Measurements from ENCODE around the gene TTC38. TPM values are rescaled to one million over a fixed set of nuclear protein-coding genes. Genes with fewer than 3 reads are reported as not detected.

Gene TTC38
- 10 to 100 TPM; 13.6 to 30.5 (median 19.5) TPM for total RNA-seq

- Histone ChIP-seq H3K9me3 (peaks cover 0 to 8% (median 4%) of the 10 kb centered on the region in 3 donors), H3K27ac (peak within 1 kb of the TSS; percentile 79 to 88 (median 84)), H3K36me3 (peaks cover 0 to 17% (median 4%) of the 10 kb centered on the region in 3 donors), H3K27me3 (no peaks in the 10 kb centered on the region), H3K4me3 (peak within 1 kb of the TSS; percentile 62 to 82 (median 74)), H3K4me1 (peaks cover 18 to 41% (median 20%) of the 10 kb centered on the region in 3 donors)
- no peak for DNase-seq
- intact Hi-C loops (cut with DNase I), result no loop called here
- WGBS, 2 donors, result 3 to 6% methylated on average over 4 to 5 of the region's 74 CpGs
- TF ChIP-seq, protein P1, sequence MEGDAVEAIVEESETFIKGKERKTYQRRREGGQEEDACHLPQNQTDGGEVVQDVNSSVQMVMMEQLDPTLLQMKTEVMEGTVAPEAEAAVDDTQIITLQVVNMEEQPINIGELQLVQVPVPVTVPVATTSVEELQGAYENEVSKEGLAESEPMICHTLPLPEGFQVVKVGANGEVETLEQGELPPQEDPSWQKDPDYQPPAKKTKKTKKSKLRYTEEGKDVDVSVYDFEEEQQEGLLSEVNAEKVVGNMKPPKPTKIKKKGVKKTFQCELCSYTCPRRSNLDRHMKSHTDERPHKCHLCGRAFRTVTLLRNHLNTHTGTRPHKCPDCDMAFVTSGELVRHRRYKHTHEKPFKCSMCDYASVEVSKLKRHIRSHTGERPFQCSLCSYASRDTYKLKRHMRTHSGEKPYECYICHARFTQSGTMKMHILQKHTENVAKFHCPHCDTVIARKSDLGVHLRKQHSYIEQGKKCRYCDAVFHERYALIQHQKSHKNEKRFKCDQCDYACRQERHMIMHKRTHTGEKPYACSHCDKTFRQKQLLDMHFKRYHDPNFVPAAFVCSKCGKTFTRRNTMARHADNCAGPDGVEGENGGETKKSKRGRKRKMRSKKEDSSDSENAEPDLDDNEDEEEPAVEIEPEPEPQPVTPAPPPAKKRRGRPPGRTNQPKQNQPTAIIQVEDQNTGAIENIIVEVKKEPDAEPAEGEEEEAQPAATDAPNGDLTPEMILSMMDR (IDR thresholded peaks at IDR 0.05), result no peak
- TF ChIP-seq POLR2A (IDR thresholded peaks at IDR 0.05), result peak in 1 of 4 donors; percentile 39
Observed at GRCh38 chr22:46267431-46268279, at the start of gene TTC38. TTC38 (plus strand) TSS chr22:46268008; CDS start chr22:46268040, 32 bp downstream.

DNA sequence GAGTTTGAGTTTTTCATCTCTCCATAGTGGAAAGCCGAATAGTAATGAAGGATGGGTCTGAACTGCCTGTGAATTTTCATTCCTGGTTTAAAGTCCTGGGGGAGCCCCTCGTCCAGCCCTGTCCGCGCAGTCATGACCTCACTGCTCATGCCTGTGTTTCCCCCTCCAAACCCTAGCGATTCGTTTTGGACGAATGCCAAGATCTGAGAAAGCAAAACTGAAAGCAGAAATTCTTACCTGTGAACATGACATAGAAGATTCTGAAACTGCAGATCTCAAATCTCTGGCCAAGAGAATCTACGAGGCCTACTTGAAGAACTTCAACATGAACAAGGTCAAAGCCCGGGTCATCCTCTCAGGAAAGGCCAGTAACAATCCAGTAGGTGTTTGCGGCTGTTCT, 48.2 kb upstream of the TTC38 start:
- WGBS, 2 donors, result 65 to 73% methylated on average over 7 to 10 of the region's 10 CpGs
- H3K36me3 ChIP-seq, result peaks cover 8 to 95% (median 37%) of the 10 kb centered on the region in 3 donors
- DNase-seq, result no peak

DNA sequence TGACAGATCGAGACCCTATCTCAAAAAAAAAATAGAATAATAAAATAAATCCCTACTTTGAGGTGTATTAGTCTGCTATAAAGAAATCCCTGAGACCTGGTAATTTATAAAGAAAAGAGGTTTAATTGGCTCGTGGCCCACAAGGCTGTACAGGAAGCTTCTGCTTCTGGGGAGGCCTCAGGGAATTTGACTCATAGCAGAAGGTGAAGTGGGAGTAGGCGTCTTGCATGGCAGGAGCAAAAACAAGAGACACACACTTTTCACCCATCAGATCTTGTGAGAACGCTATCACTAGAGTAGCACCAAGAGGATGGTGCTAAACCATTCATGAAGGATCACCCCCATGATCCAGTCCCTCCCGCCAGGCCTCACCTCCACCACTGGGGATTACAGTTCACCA, 46.9 kb upstream of the TTC38 start:
- Histone ChIP-seq H3K4me3 (no peak overlapping the region), H3K4me1 (no peaks in the 10 kb centered on the region), H3K36me3 (peaks cover 8 to 95% (median 32%) of the 10 kb centered on the region in 3 donors), H3K9me3 (no peaks in the 10 kb centered on the region), H3K27me3 (no peaks in the 10 kb centered on the region), H3K27ac (no peak overlapping the region)
- intact Hi-C loops (cut with DNase I), result no loop called here
- TF ChIP-seq POLR2A (IDR thresholded peaks at IDR 0.05), result no peak
- TF ChIP-seq, protein P1 (IDR thresholded peaks at IDR 0.05), result no peak
- 78 to 83% methylated on average over 5 of the region's 5 CpGs for WGBS, 2 donors
- DNase-seq, result no peak

More for the DNA sequence above, 48.2 kb upstream of the TTC38 start:
- no peak overlapping the region for H3K4me3 ChIP-seq
- H3K27ac ChIP-seq, result no peak overlapping the region
- intact Hi-C loops (cut with DNase I), result no loop called here
- TF ChIP-seq POLR2A (IDR thresholded peaks at IDR 0.05), result no peak
- TF ChIP-seq, protein P1 (IDR thresholded peaks at IDR 0.05), result no peak
- no peaks in the 10 kb centered on the region for H3K4me1 ChIP-seq
- H3K27me3 ChIP-seq, result no peaks in the 10 kb centered on the region
- no peaks in the 10 kb centered on the region for H3K9me3 ChIP-seq

DNA sequence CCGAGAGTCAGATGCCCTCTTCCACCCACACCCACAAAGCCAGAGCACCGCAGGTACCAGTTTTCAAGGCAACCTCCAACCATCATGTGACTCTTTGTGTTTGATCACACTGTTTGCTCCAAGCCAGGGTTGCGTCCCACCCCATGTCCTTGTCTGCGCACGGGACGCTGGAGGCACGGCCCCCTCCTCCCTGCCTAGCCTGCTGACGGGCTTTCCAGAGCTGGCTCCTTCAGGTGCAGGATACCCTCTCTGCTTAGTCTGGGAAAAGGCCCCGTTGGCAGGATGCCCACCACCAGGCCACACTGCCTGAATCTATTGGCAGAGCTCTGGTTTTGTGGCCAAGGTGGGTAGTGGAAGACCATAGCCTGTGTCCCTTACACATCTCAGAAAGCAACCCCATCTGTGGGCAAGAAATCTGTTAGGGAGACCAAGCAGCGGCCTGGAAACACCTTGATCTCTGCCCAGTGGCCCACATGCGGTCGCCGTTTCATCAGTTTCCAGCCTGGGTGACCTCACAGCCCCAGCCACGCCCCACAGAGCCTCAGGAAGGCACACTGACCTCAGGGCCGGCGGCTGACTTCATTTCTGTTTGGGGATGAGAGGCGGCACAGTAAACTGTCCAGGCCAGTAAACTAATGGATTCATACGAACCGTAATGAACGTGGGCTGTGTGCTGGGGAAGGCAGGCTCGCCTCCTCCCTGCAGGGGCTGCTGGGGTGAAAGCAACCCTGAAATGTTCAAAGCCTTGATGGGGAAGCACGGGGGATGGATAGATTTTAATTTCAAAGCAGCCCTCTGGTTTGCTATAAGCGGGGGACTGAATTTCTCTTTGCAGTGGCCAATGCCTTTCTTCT, 43.5 kb upstream of the TTC38 start:
- intact Hi-C loops (cut with DNase I), result no loop called here
- DNase-seq, result no peak
- Histone ChIP-seq H3K36me3 (peaks cover 5 to 73% (median 10%) of the 10 kb centered on the region in 3 donors), H3K9me3 (no peaks in the 10 kb centered on the region), H3K27ac (no peak overlapping the region), H3K27me3 (no peaks in the 10 kb centered on the region), H3K4me1 (no peaks in the 10 kb centered on the region), H3K4me3 (no peak overlapping the region)
- WGBS, 2 donors, result 90 to 91% methylated on average over 6 to 15 of the region's 23 CpGs
- TF ChIP-seq, protein P1 (IDR thresholded peaks at IDR 0.05), result no peak
- TF ChIP-seq POLR2A (IDR thresholded peaks at IDR 0.05), result no peak

All from esophagus squamous epithelium (tissue), 5 donors.